ENCODE results near the gene GPC5.

The GPC5 gene

GRCh38 chr13:91357613-91358386 is 40.6 kb upstream of the GPC5 start:
- no peak overlapping the region for H3K9ac ChIP-seq (ENCODE audit: low read length)
- H3K9me3 ChIP-seq (ENCODE audit: control insufficient read depth, low read depth, low read length): no peaks in the 10 kb centered on the region
- H3K27ac ChIP-seq (ENCODE audit: low read length): no peak overlapping the region
- H3K4me3 ChIP-seq (ENCODE audit: low read length): no peak overlapping the region
- no peaks in the 10 kb centered on the region for H3K4me1 ChIP-seq (ENCODE audit: control insufficient read depth, low read depth, low read length)
- H3K36me3 ChIP-seq (ENCODE audit: control insufficient read depth, low read depth, low read length): peaks cover 46% of the 10 kb centered on the region
- no peaks in the 10 kb centered on the region for H3K27me3 ChIP-seq (ENCODE audit: control insufficient read depth, insufficient read depth, low read length)

- H3K27ac ChIP-seq (ENCODE audit: low read length): no peak overlapping the region
- no peak overlapping the region for H3K4me3 ChIP-seq (ENCODE audit: low read length)
- no peaks in the 10 kb centered on the region for H3K9me3 ChIP-seq (ENCODE audit: control insufficient read depth, low read depth, low read length)
- no peaks in the 10 kb centered on the region for H3K4me1 ChIP-seq (ENCODE audit: control insufficient read depth, low read depth, low read length)
- no peaks in the 10 kb centered on the region for H3K27me3 ChIP-seq (ENCODE audit: control insufficient read depth, insufficient read depth, low read length)
- no peak overlapping the region for H3K9ac ChIP-seq (ENCODE audit: low read length)
- H3K36me3 ChIP-seq (ENCODE audit: control insufficient read depth, low read depth, low read length): peaks cover 40% of the 10 kb centered on the region
Measured at GRCh38 chr13:91358387-91358782, 40.0 kb upstream of the GPC5 start.

GRCh38 chr13:91359111-91359510 is 39.3 kb upstream of the GPC5 start:
- no peaks in the 10 kb centered on the region for H3K27me3 ChIP-seq (ENCODE audit: control insufficient read depth, insufficient read depth, low read length)
- no peaks in the 10 kb centered on the region for H3K4me1 ChIP-seq (ENCODE audit: control insufficient read depth, low read depth, low read length)
- H3K9ac ChIP-seq (ENCODE audit: low read length): no peak overlapping the region
- no peak overlapping the region for H3K4me3 ChIP-seq (ENCODE audit: low read length)
- H3K9me3 ChIP-seq (ENCODE audit: control insufficient read depth, low read depth, low read length): no peaks in the 10 kb centered on the region
- H3K27ac ChIP-seq (ENCODE audit: low read length): no peak overlapping the region
- peaks cover 32% of the 10 kb centered on the region for H3K36me3 ChIP-seq (ENCODE audit: control insufficient read depth, low read depth, low read length)

GRCh38 chr13:91359631-91360030 is 38.8 kb upstream of the GPC5 start:
- H3K9me3 ChIP-seq (ENCODE audit: control insufficient read depth, low read depth, low read length): no peaks in the 10 kb centered on the region
- no peak overlapping the region for H3K27ac ChIP-seq (ENCODE audit: low read length)
- peaks cover 27% of the 10 kb centered on the region for H3K36me3 ChIP-seq (ENCODE audit: control insufficient read depth, low read depth, low read length)

GRCh38 chr13:91360246-91360751 is 38.1 kb upstream of the GPC5 start:
- H3K4me3 ChIP-seq (ENCODE audit: low read length): no peak overlapping the region
- no peak overlapping the region for H3K9ac ChIP-seq (ENCODE audit: low read length)
- H3K4me1 ChIP-seq (ENCODE audit: control insufficient read depth, low read depth, low read length): no peaks in the 10 kb centered on the region
- H3K27me3 ChIP-seq (ENCODE audit: control insufficient read depth, insufficient read depth, low read length): no peaks in the 10 kb centered on the region
- H3K36me3 ChIP-seq (ENCODE audit: control insufficient read depth, low read depth, low read length): peaks cover 21% of the 10 kb centered on the region
- no peaks in the 10 kb centered on the region for H3K9me3 ChIP-seq (ENCODE audit: control insufficient read depth, low read depth, low read length)
- no peak overlapping the region for H3K27ac ChIP-seq (ENCODE audit: low read length)

More at GRCh38 chr13:91359631-91360030, 38.8 kb upstream of the GPC5 start:
- H3K9ac ChIP-seq (ENCODE audit: low read length): no peak overlapping the region
- no peaks in the 10 kb centered on the region for H3K27me3 ChIP-seq (ENCODE audit: control insufficient read depth, insufficient read depth, low read length)
- H3K4me3 ChIP-seq (ENCODE audit: low read length): no peak overlapping the region
- H3K4me1 ChIP-seq (ENCODE audit: control insufficient read depth, low read depth, low read length): no peaks in the 10 kb centered on the region

GRCh38 chr13:91361755-91362271 is 36.6 kb upstream of the GPC5 start:
- H3K27me3 ChIP-seq (ENCODE audit: control insufficient read depth, insufficient read depth, low read length): no peaks in the 10 kb centered on the region
- no peak overlapping the region for H3K27ac ChIP-seq (ENCODE audit: low read length)

GRCh38 chr13:91362908-91363307 is 35.5 kb upstream of the GPC5 start:
- H3K27ac ChIP-seq (ENCODE audit: low read length): no peak overlapping the region
- H3K27me3 ChIP-seq (ENCODE audit: control insufficient read depth, insufficient read depth, low read length): no peaks in the 10 kb centered on the region
- H3K4me1 ChIP-seq (ENCODE audit: control insufficient read depth, low read depth, low read length): no peaks in the 10 kb centered on the region
- no peaks in the 10 kb centered on the region for H3K36me3 ChIP-seq (ENCODE audit: control insufficient read depth, low read depth, low read length)
- H3K4me3 ChIP-seq (ENCODE audit: low read length): no peak overlapping the region
- no peak overlapping the region for H3K9ac ChIP-seq (ENCODE audit: low read length)
- H3K9me3 ChIP-seq (ENCODE audit: control insufficient read depth, low read depth, low read length): no peaks in the 10 kb centered on the region

More at GRCh38 chr13:91361755-91362271, 36.6 kb upstream of the GPC5 start:
- H3K4me3 ChIP-seq (ENCODE audit: low read length): no peak overlapping the region
- no peak overlapping the region for H3K9ac ChIP-seq (ENCODE audit: low read length)
- no peaks in the 10 kb centered on the region for H3K9me3 ChIP-seq (ENCODE audit: control insufficient read depth, low read depth, low read length)
- no peaks in the 10 kb centered on the region for H3K4me1 ChIP-seq (ENCODE audit: control insufficient read depth, low read depth, low read length)
- H3K36me3 ChIP-seq (ENCODE audit: control insufficient read depth, low read depth, low read length): peaks cover 5% of the 10 kb centered on the region

GRCh38 chr13:91368101-91368500 is 30.3 kb upstream of the GPC5 start:
- H3K4me3 ChIP-seq (ENCODE audit: low read length): no peak overlapping the region
- no peak overlapping the region for H3K27ac ChIP-seq (ENCODE audit: low read length)
- no peaks in the 10 kb centered on the region for H3K27me3 ChIP-seq (ENCODE audit: control insufficient read depth, insufficient read depth, low read length)
- no peaks in the 10 kb centered on the region for H3K4me1 ChIP-seq (ENCODE audit: control insufficient read depth, low read depth, low read length)
- no peaks in the 10 kb centered on the region for H3K36me3 ChIP-seq (ENCODE audit: control insufficient read depth, low read depth, low read length)
- H3K9ac ChIP-seq (ENCODE audit: low read length): no peak overlapping the region
- no peaks in the 10 kb centered on the region for H3K9me3 ChIP-seq (ENCODE audit: control insufficient read depth, low read depth, low read length)

GRCh38 chr13:91368676-91369440 is 29.6 kb upstream of the GPC5 start:
- Histone ChIP-seq H3K27ac (ENCODE audit: low read length) (no peak overlapping the region), H3K27me3 (ENCODE audit: control insufficient read depth, insufficient read depth, low read length) (no peaks in the 10 kb centered on the region), H3K9me3 (ENCODE audit: control insufficient read depth, low read depth, low read length) (no peaks in the 10 kb centered on the region)

GRCh38 chr13:91369441-91369831 is 29.0 kb upstream of the GPC5 start:
- no peaks in the 10 kb centered on the region for H3K9me3 ChIP-seq (ENCODE audit: control insufficient read depth, low read depth, low read length)
- H3K27ac ChIP-seq (ENCODE audit: low read length): no peak overlapping the region
- no peaks in the 10 kb centered on the region for H3K27me3 ChIP-seq (ENCODE audit: control insufficient read depth, insufficient read depth, low read length)

More at GRCh38 chr13:91368676-91369440, 29.6 kb upstream of the GPC5 start:
- Histone ChIP-seq H3K4me3 (ENCODE audit: low read length) (no peak overlapping the region), H3K4me1 (ENCODE audit: control insufficient read depth, low read depth, low read length) (no peaks in the 10 kb centered on the region), H3K9ac (ENCODE audit: low read length) (no peak overlapping the region), H3K36me3 (ENCODE audit: control insufficient read depth, low read depth, low read length) (no peaks in the 10 kb centered on the region)

GRCh38 chr13:91370501-91370900 is 27.9 kb upstream of the GPC5 start:
- no peak overlapping the region for H3K9ac ChIP-seq (ENCODE audit: low read length)
- H3K4me1 ChIP-seq (ENCODE audit: control insufficient read depth, low read depth, low read length): no peaks in the 10 kb centered on the region
- H3K9me3 ChIP-seq (ENCODE audit: control insufficient read depth, low read depth, low read length): no peaks in the 10 kb centered on the region
- no peak overlapping the region for H3K27ac ChIP-seq (ENCODE audit: low read length)
- no peak overlapping the region for H3K4me3 ChIP-seq (ENCODE audit: low read length)
- no peaks in the 10 kb centered on the region for H3K27me3 ChIP-seq (ENCODE audit: control insufficient read depth, insufficient read depth, low read length)
- no peaks in the 10 kb centered on the region for H3K36me3 ChIP-seq (ENCODE audit: control insufficient read depth, low read depth, low read length)

More at GRCh38 chr13:91369441-91369831, 29.0 kb upstream of the GPC5 start:
- H3K4me1 ChIP-seq (ENCODE audit: control insufficient read depth, low read depth, low read length): no peaks in the 10 kb centered on the region
- no peak overlapping the region for H3K9ac ChIP-seq (ENCODE audit: low read length)
- no peak overlapping the region for H3K4me3 ChIP-seq (ENCODE audit: low read length)
- no peaks in the 10 kb centered on the region for H3K36me3 ChIP-seq (ENCODE audit: control insufficient read depth, low read depth, low read length)

Measured in iPS-18a (cell line).